Measurements from ENCODE around the gene SSH2. TPM values are rescaled to one million over a fixed set of nuclear protein-coding genes. Genes with fewer than 3 reads are reported as not detected.

SSH2 gene
- total and polyA plus RNA-seq, 9 of the 15 experiments (the other 6 are each of a cell fraction or from before 2014, with no cell fraction given) = 3.9 to 16.1 (median 10.2) TPM

DNA sequence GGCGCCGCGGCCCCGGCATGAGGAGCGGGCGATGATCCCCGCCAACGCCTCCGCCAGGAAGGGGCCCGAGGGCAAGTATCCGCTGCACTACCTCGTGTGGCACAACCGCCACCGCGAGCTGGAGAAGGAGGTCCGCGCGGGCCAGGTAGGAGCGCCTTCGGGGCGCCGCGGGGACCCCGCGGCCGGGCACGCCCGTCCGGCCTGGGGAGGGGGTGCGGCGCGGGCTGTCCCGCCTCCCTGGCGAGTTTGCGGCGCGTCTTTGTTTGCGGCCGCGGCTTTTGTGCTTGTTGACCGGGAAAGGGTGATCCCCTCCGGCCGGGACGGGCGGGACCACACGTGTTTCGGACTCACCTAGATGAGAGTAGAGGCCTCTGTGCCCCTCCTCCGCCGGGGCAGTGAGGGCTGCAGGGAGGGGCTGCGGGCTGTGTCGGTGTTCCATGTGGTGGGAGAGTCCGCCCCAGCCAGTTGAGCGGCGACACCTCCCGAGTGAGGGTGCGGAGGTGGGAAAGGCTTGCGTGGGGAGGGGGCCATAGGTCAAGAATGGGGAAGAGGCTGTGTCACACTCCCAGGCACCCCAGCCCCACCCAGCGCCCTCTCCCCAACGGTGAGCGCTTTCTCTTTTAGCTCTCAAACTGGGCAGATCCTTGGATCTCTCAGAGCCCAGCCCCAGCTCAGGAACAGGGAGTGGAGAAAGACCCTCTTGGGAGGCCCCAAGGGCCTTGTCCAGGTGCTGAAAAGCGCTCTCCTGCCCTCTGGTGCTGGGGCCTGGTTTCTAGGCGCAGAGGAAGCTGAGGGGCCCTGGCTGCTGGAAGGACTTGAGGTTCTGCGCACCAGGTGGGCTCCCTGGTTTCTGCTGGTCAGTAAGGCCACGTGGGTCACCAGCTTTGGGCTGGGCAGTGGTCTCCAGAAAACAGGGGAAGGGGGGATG is 336.2 kb downstream of the SSH2 start (continued):
- TF ChIP-seq, protein P1, sequence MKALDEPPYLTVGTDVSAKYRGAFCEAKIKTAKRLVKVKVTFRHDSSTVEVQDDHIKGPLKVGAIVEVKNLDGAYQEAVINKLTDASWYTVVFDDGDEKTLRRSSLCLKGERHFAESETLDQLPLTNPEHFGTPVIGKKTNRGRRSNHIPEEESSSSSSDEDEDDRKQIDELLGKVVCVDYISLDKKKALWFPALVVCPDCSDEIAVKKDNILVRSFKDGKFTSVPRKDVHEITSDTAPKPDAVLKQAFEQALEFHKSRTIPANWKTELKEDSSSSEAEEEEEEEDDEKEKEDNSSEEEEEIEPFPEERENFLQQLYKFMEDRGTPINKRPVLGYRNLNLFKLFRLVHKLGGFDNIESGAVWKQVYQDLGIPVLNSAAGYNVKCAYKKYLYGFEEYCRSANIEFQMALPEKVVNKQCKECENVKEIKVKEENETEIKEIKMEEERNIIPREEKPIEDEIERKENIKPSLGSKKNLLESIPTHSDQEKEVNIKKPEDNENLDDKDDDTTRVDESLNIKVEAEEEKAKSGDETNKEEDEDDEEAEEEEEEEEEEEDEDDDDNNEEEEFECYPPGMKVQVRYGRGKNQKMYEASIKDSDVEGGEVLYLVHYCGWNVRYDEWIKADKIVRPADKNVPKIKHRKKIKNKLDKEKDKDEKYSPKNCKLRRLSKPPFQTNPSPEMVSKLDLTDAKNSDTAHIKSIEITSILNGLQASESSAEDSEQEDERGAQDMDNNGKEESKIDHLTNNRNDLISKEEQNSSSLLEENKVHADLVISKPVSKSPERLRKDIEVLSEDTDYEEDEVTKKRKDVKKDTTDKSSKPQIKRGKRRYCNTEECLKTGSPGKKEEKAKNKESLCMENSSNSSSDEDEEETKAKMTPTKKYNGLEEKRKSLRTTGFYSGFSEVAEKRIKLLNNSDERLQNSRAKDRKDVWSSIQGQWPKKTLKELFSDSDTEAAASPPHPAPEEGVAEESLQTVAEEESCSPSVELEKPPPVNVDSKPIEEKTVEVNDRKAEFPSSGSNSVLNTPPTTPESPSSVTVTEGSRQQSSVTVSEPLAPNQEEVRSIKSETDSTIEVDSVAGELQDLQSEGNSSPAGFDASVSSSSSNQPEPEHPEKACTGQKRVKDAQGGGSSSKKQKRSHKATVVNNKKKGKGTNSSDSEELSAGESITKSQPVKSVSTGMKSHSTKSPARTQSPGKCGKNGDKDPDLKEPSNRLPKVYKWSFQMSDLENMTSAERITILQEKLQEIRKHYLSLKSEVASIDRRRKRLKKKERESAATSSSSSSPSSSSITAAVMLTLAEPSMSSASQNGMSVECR (CRISPR knock-in tag; IDR thresholded peaks at IDR 0.05) = peak; percentile 99
- TF ChIP-seq PHB2 (IDR thresholded peaks at IDR 0.05; ENCODE audit: low read depth) (no peak), ZNF384 (IDR thresholded peaks at IDR 0.05; ENCODE audit: low read depth, low read length) (no peak), CHD2 (IDR thresholded peaks at IDR 0.05; ENCODE audit: low read depth, low read length) (no peak), ZFX (CRISPR knock-in tag; IDR thresholded peaks at IDR 0.05) (peak; percentile 50), NCOA6 (IDR thresholded peaks at IDR 0.05) (peak; percentile 87), ATF1 (CRISPR knock-in tag; IDR thresholded peaks at IDR 0.05) (peak; percentile 53; the same call in 1 of the 2 replicates), ATF1 (tag; IDR thresholded peaks at IDR 0.05) (no peak), ILF3 (IDR thresholded peaks at IDR 0.05; ENCODE audit: borderline replicate concordance) (no peak), ZNF583 (CRISPR knock-in tag; IDR thresholded peaks at IDR 0.05) (no peak), ZNF124 (CRISPR knock-in tag; IDR thresholded peaks at IDR 0.05) (no peak), ZNF431 (CRISPR knock-in tag; IDR thresholded peaks at IDR 0.05) (0 out of 2 replicates have a peak, but pooled peaks have one; percentile 26), CBX2 (IDR thresholded peaks at IDR 0.05; ENCODE audit: insufficient read depth, low read length, poor library complexity, severe bottlenecking) (no peak), SMAD2 (IDR thresholded peaks at IDR 0.05; ENCODE audit: low read depth, low read length) (no peak), EHMT2 (IDR thresholded peaks at IDR 0.05) (peak; percentile 98)
- TF ChIP-seq, protein P2, sequence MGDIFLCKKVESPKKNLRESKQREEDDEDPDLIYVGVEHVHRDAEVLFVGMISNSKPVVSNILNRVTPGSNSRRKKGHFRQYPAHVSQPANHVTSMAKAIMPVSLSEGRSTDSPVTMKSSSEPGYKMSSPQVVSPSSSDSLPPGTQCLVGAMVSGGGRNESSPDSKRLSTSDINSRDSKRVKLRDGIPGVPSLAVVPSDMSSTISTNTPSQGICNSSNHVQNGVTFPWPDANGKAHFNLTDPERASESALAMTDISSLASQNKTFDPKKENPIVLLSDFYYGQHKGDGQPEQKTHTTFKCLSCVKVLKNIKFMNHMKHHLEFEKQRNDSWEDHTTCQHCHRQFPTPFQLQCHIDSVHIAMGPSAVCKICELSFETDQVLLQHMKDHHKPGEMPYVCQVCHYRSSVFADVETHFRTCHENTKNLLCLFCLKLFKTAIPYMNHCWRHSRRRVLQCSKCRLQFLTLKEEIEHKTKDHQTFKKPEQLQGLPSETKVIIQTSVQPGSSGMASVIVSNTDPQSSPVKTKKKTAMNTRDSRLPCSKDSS (IDR thresholded peaks at IDR 0.05; ENCODE audit: low read depth, partially characterized antibody) = no peak
- TF ChIP-seq, protein P3, sequence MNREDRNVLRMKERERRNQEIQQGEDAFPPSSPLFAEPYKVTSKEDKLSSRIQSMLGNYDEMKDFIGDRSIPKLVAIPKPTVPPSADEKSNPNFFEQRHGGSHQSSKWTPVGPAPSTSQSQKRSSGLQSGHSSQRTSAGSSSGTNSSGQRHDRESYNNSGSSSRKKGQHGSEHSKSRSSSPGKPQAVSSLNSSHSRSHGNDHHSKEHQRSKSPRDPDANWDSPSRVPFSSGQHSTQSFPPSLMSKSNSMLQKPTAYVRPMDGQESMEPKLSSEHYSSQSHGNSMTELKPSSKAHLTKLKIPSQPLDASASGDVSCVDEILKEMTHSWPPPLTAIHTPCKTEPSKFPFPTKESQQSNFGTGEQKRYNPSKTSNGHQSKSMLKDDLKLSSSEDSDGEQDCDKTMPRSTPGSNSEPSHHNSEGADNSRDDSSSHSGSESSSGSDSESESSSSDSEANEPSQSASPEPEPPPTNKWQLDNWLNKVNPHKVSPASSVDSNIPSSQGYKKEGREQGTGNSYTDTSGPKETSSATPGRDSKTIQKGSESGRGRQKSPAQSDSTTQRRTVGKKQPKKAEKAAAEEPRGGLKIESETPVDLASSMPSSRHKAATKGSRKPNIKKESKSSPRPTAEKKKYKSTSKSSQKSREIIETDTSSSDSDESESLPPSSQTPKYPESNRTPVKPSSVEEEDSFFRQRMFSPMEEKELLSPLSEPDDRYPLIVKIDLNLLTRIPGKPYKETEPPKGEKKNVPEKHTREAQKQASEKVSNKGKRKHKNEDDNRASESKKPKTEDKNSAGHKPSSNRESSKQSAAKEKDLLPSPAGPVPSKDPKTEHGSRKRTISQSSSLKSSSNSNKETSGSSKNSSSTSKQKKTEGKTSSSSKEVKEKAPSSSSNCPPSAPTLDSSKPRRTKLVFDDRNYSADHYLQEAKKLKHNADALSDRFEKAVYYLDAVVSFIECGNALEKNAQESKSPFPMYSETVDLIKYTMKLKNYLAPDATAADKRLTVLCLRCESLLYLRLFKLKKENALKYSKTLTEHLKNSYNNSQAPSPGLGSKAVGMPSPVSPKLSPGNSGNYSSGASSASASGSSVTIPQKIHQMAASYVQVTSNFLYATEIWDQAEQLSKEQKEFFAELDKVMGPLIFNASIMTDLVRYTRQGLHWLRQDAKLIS (CRISPR knock-in tag; IDR thresholded peaks at IDR 0.05) = no peak
- TF ChIP-seq, protein P4, sequence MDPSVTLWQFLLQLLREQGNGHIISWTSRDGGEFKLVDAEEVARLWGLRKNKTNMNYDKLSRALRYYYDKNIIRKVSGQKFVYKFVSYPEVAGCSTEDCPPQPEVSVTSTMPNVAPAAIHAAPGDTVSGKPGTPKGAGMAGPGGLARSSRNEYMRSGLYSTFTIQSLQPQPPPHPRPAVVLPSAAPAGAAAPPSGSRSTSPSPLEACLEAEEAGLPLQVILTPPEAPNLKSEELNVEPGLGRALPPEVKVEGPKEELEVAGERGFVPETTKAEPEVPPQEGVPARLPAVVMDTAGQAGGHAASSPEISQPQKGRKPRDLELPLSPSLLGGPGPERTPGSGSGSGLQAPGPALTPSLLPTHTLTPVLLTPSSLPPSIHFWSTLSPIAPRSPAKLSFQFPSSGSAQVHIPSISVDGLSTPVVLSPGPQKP (CRISPR knock-in tag; IDR thresholded peaks at IDR 0.05) = no peak
